MCF 10A (cell line): Measurements from ENCODE around the gene FBXO17. TPM values are rescaled to one million over a fixed set of nuclear protein-coding genes. Genes with fewer than 3 reads are reported as not detected.

Source experiments
- BruUV-seq: library from RNA; stranded (reverse); fragments of 400-500 nt; replicated peaks from 2 replicates; lab custom pipeline; 2021; lab: Mats Ljungman, UMichigan
- CTCF ChIA-PET: fragments of 300-600 bp; sonication (Branson Sonifier 250); formaldehyde crosslinking; extraction: SDS; loops from one replicate; lab custom pipeline; 2021; ENCODE audit warnings: antibody characterized with exemption, inconsistent platforms; lab: Yijun Ruan, JAX
- POLR2A ChIA-PET: fragments of 300-600, 350-650 bp; sonication (Branson Sonifier 250); formaldehyde crosslinking; extraction: SDS; loops from one replicate; lab custom pipeline; 2020; ENCODE audit warnings: antibody characterized with exemption, inconsistent platforms; lab: Yijun Ruan, JAX
- DNase-seq: peaks from one replicate; pipeline ENCODE4 v3.0.0-alpha.2; 2018; ENCODE audit not compliant: unreplicated experiment
- H3K27ac Mint-ChIP-seq: one replicate; pipeline ENCODE4 v1.8.0; 2022; ENCODE audit warnings: mild to moderate bottlenecking, low read depth, mixed read lengths; ENCODE audit not compliant: unreplicated experiment
- H3K27me3 Mint-ChIP-seq: one replicate; pipeline ENCODE4 v1.8.0; 2022; ENCODE audit warnings: mixed read lengths; ENCODE audit not compliant: insufficient read depth, unreplicated experiment
- H3K36me3 Mint-ChIP-seq: one replicate; pipeline ENCODE4 v1.8.0; 2022; ENCODE audit warnings: mild to moderate bottlenecking, moderate library complexity, mixed read lengths; ENCODE audit not compliant: insufficient read depth, unreplicated experiment
- H3K4me1 Mint-ChIP-seq: one replicate; pipeline ENCODE4 v1.8.0; 2022; ENCODE audit warnings: mixed read lengths; ENCODE audit not compliant: insufficient read depth, unreplicated experiment
- H3K4me3 Mint-ChIP-seq: one replicate; pipeline ENCODE4 v1.8.0; 2022; ENCODE audit warnings: mild to moderate bottlenecking, moderate library complexity, mixed read lengths; ENCODE audit not compliant: unreplicated experiment
- H3K9me3 Mint-ChIP-seq: one replicate; pipeline ENCODE4 v1.8.0; 2022; ENCODE audit warnings: mixed read lengths; ENCODE audit not compliant: unreplicated experiment
- intact Hi-C: fragments of 100-400 bp; cut with micrococcal nuclease; formaldehyde crosslinking; loops from 2 replicates; pipeline ENCODE4 v1.14.1; 2022
- total RNA-seq: library from RNA; stranded (reverse); gene quantifications from 2 replicates; pipeline ENCODE4 v1.2.3, GENCODE V29; 2022
- TF ChIP-seq, protein P1 (sequence below): fragments of 200-600 bp; IDR thresholded peaks from one replicate; pipeline ENCODE4 v1.8.0; 2022; ENCODE audit warnings: antibody characterized with exemption, mild to moderate bottlenecking; ENCODE audit not compliant: unreplicated experiment

Gene FBXO17
- total RNA-seq, 1 experiment from 2014 or later, result 5.8 TPM

DNA sequence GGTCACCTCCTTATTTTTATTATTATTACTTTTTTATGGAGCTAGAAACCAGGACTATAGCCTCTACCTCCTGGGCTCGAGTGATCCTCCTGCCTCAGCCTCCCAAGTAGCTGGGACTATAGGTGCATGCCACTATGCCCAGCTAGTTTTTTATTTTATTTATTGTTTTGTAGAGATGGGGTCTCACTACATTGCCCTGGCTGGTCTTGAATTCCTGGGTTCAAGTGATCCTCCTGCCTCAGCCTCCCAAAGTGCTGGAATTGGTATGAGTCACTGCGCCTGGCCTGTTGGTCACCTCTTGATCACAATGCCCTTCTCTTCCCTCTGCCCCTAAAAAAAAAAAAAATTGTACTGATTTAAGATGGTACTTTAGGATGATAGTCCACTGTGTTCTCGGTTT, 24.4 kb downstream of the FBXO17 start:
- DNase-seq, result no peak
- intact Hi-C loops, result loop anchor here (5.0 kb wide), 1 partner anchor 434 kb away; no protein-coding TSS in a partner anchor
- Mint-ChIP-seq H3K4me1 (peaks cover 5% of the 10 kb centered on the region), H3K27me3 (no peaks in the 10 kb centered on the region), H3K36me3 (no peaks in the 10 kb centered on the region), H3K27ac (no peak overlapping the region), H3K4me3 (no peak overlapping the region), H3K9me3 (no peaks in the 10 kb centered on the region)
- BruUV-seq, result no TSS peak
- TF ChIP-seq, protein P1, sequence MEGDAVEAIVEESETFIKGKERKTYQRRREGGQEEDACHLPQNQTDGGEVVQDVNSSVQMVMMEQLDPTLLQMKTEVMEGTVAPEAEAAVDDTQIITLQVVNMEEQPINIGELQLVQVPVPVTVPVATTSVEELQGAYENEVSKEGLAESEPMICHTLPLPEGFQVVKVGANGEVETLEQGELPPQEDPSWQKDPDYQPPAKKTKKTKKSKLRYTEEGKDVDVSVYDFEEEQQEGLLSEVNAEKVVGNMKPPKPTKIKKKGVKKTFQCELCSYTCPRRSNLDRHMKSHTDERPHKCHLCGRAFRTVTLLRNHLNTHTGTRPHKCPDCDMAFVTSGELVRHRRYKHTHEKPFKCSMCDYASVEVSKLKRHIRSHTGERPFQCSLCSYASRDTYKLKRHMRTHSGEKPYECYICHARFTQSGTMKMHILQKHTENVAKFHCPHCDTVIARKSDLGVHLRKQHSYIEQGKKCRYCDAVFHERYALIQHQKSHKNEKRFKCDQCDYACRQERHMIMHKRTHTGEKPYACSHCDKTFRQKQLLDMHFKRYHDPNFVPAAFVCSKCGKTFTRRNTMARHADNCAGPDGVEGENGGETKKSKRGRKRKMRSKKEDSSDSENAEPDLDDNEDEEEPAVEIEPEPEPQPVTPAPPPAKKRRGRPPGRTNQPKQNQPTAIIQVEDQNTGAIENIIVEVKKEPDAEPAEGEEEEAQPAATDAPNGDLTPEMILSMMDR, result no peak
- ChIA-PET CTCF (interaction anchor here (0.9 to 3.2 kb wide), 2 partner anchors 11 to 94 kb away, joined by 4 to 17 read pairs; no protein-coding TSS in a partner anchor), POLR2A (interaction anchor here (0.6 kb wide), 1 partner anchor 509 kb away, joined by 3 read pairs; no protein-coding TSS in a partner anchor)

DNA sequence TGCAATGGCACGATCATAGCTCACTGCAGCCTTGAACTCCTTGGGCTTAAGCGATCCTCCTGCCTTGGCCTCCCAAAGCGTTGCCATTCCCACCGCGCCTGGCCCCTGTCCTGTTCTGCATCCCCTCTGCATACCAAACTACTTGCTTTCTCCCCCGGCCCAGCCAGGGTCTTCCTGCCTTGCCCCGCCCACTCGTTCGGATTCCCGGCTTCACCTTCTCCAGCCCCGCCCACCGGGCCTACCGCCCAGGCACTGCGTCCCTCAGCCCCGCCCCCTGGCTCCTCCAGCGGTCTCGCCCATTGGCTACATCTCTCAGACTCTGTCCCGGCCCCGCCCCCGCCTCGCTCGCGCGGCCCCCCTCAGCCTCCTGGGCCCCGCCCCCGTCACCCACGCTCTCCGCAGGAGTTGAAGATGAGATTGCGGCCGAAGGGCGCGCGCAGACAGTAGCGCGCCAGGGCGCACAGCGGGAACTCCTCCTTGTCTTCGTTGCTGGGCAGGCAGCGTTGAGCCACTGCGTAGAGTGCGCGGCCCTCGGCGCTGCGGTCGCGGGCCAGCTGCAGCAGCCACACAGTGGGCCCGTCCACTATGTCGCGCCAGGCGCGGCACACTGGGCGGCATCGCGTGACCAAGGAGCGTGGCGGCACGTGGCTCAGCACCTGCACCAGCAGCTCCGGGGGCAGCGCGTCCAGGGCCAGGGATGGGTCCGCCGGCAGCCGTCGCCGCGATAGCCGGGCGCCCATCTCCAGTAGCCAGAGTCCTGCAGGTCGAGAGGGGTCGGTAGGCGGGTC, 25.8 kb downstream of the FBXO17 start:
- BruUV-seq, result no TSS peak
- Mint-ChIP-seq H3K36me3 (no peaks in the 10 kb centered on the region), H3K27ac (no peak overlapping the region), H3K9me3 (no peaks in the 10 kb centered on the region), H3K27me3 (no peaks in the 10 kb centered on the region), H3K4me1 (peaks cover 5% of the 10 kb centered on the region), H3K4me3 (no peak overlapping the region)
- intact Hi-C loops, result loop anchor here (5.0 kb wide), 1 partner anchor 432 kb away; no protein-coding TSS in a partner anchor
- no peak for DNase-seq
- POLR2A ChIA-PET, result no interaction called here
- CTCF ChIA-PET, result no interaction called here
- TF ChIP-seq, protein P1, result no peak

- no peak overlapping the region for H3K4me3 Mint-ChIP-seq
- TF ChIP-seq, protein P1, result no peak
- peaks cover under 1% of the 10 kb centered on the region for H3K27me3 Mint-ChIP-seq
- CTCF ChIA-PET, result interaction anchor here (0.5 to 1.9 kb wide), 3 partner anchors 16 to 523 kb away, joined by 3 to 5 read pairs (median 4); partner anchors contain the start of genes ACTN4, MRPS12 and SARS2
- no peak overlapping the region for H3K27ac Mint-ChIP-seq
- no peaks in the 10 kb centered on the region for H3K9me3 Mint-ChIP-seq
- intact Hi-C loops, result no loop called here
- BruUV-seq, result no TSS peak
- peak; percentile 11 for DNase-seq
- no peaks in the 10 kb centered on the region for H3K36me3 Mint-ChIP-seq
- POLR2A ChIA-PET, result interaction anchor here (0.9 kb wide), 1 partner anchor 16 kb away, joined by 9 read pairs; the partner anchor contains the start of genes MRPS12 and SARS2
- no peaks in the 10 kb centered on the region for H3K4me1 Mint-ChIP-seq
Measured at GRCh38 chr19:38946229-38947010, 29.1 kb downstream of the FBXO17 start.
